ENCODE results near the gene HOXD13.

The HOXD13 gene

GRCh38 chr2:176122052-176122682, 29.6 kb downstream of the HOXD13 start:
- TF ChIP-seq TAF1 (IDR thresholded peaks at IDR 0.05; ENCODE audit: borderline replicate concordance, insufficient read depth, low read length), result no peak
- no peak for TF ChIP-seq POLR2AphosphoS5 (IDR thresholded peaks at IDR 0.05; ENCODE audit: low read depth, low read length)
- TF ChIP-seq FOXP2 (optimal IDR thresholded peaks at IDR 0.05; ENCODE audit: borderline replicate concordance, extremely low read depth, extremely low read length, insufficient read depth), result no peak
- TF ChIP-seq REST (IDR thresholded peaks at IDR 0.05; ENCODE audit: insufficient read depth in 1 of 2, low read depth in 2 of 2, low read length in 2 of 2), result no peak
- TF ChIP-seq SIN3A (IDR thresholded peaks at IDR 0.05; ENCODE audit: borderline replicate concordance, insufficient read depth, low read length), result no peak

GRCh38 chr2:176122683-176123410, 30.3 kb downstream of the HOXD13 start, which contains the start of gene HOXD9:
Gene HOXD9, plus strand, starts transcription at chr2:176122719. Its CDS starts 50 bp downstream, at chr2:176122769.
- no peak for TF ChIP-seq SIN3A (IDR thresholded peaks at IDR 0.05; ENCODE audit: borderline replicate concordance, insufficient read depth, low read length)
- no peak for TF ChIP-seq FOXP2 (optimal IDR thresholded peaks at IDR 0.05; ENCODE audit: borderline replicate concordance, extremely low read depth, extremely low read length, insufficient read depth)
- no peak for TF ChIP-seq REST (IDR thresholded peaks at IDR 0.05; ENCODE audit: insufficient read depth in 1 of 2, low read depth in 2 of 2, low read length in 2 of 2)
- TF ChIP-seq TAF1 (IDR thresholded peaks at IDR 0.05; ENCODE audit: borderline replicate concordance, insufficient read depth, low read length), result no peak
- TF ChIP-seq POLR2AphosphoS5 (IDR thresholded peaks at IDR 0.05; ENCODE audit: low read depth, low read length), result no peak

GRCh38 chr2:176123411-176124109, 31.0 kb downstream of the HOXD13 start:
- TF ChIP-seq SIN3A (IDR thresholded peaks at IDR 0.05; ENCODE audit: borderline replicate concordance, insufficient read depth, low read length), result no peak
- no peak for TF ChIP-seq FOXP2 (optimal IDR thresholded peaks at IDR 0.05; ENCODE audit: borderline replicate concordance, extremely low read depth, extremely low read length, insufficient read depth)
- no peak for TF ChIP-seq POLR2AphosphoS5 (IDR thresholded peaks at IDR 0.05; ENCODE audit: low read depth, low read length)
- no peak for TF ChIP-seq REST (IDR thresholded peaks at IDR 0.05; ENCODE audit: insufficient read depth in 1 of 2, low read depth in 2 of 2, low read length in 2 of 2)
- no peak for TF ChIP-seq TAF1 (IDR thresholded peaks at IDR 0.05; ENCODE audit: borderline replicate concordance, insufficient read depth, low read length)

- TF ChIP-seq TAF1 (IDR thresholded peaks at IDR 0.05; ENCODE audit: borderline replicate concordance, insufficient read depth, low read length), result no peak
These were observed 31.8 kb downstream of the HOXD13 start for GRCh38 chr2:176124110-176124946.

All from PFSK-1 (cell line).